Omental fat pad (tissue), 4 donors: ENCODE measurements around the gene CDK17. TPM values are rescaled to one million over a fixed set of nuclear protein-coding genes. Genes with fewer than 3 reads are reported as not detected.
A peak's percentile ranks its signal among the peaks of the same experiment; 100 is the strongest.

ENCODE experiments used
- ATAC-seq: fragments of 150-250 bp; one replicate; pipeline ENCODE4 v1.9.1; 2016; ENCODE audit warnings: mild to moderate bottlenecking, moderate library complexity; ENCODE audit not compliant: low FRiP score
- DNase-seq: peaks from one replicate; pipeline ENCODE4 v3.0.0-alpha.2; 2019; ENCODE audit warnings: low spot score
- total RNA-seq, 4 donors: library from RNA; depleted of rRNA; stranded (reverse); fragments of >200 nt; gene quantifications; one replicate each; pipeline ENCODE4 v1.1.0, GENCODE V29; 2016
- TF ChIP-seq, protein P1 (sequence below), 3 donors: fragments of 450-650 bp; IDR thresholded peaks; one replicate each; pipeline ENCODE4 v1.5.1; 2016 to 2017; ENCODE audit warnings: antibody characterized with exemption in 3 of 3, mild to moderate bottlenecking in 3 of 3, moderate library complexity in 2 of 3

CDK17 gene
- total RNA-seq, 4 donors from 2014 or later: 35.8 to 107 (median 100) TPM

GRCh38 chr12:96247563-96247962 lies 152.7 kb downstream of the CDK17 start:
- ATAC-seq (no peak), DNase-seq (no peak)
- TF ChIP-seq, protein P1, sequence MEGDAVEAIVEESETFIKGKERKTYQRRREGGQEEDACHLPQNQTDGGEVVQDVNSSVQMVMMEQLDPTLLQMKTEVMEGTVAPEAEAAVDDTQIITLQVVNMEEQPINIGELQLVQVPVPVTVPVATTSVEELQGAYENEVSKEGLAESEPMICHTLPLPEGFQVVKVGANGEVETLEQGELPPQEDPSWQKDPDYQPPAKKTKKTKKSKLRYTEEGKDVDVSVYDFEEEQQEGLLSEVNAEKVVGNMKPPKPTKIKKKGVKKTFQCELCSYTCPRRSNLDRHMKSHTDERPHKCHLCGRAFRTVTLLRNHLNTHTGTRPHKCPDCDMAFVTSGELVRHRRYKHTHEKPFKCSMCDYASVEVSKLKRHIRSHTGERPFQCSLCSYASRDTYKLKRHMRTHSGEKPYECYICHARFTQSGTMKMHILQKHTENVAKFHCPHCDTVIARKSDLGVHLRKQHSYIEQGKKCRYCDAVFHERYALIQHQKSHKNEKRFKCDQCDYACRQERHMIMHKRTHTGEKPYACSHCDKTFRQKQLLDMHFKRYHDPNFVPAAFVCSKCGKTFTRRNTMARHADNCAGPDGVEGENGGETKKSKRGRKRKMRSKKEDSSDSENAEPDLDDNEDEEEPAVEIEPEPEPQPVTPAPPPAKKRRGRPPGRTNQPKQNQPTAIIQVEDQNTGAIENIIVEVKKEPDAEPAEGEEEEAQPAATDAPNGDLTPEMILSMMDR (IDR thresholded peaks at IDR 0.05): no peak

DNA sequence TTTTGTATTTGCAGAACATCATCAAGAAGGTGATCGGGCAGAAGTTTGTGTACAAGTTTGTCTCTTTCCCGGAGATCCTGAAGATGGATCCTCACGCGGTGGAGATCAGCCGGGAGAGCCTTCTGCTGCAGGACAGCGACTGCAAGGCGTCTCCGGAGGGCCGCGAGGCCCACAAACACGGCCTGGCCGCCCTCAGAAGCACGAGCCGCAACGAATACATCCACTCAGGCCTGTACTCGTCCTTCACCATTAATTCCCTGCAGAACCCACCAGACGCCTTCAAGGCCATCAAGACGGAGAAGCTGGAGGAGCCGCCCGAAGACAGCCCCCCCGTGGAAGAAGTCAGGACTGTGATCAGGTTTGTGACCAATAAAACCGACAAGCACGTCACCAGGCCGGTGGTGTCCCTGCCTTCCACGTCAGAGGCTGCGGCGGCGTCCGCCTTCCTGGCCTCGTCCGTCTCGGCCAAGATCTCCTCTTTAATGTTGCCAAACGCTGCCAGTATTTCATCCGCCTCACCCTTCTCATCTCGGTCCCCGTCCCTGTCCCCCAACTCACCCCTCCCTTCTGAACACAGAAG lies 153.2 kb downstream of the CDK17 start:
- ATAC-seq: no peak
- TF ChIP-seq, protein P1 (IDR thresholded peaks at IDR 0.05): no peak
- DNase-seq: no peak

DNA sequence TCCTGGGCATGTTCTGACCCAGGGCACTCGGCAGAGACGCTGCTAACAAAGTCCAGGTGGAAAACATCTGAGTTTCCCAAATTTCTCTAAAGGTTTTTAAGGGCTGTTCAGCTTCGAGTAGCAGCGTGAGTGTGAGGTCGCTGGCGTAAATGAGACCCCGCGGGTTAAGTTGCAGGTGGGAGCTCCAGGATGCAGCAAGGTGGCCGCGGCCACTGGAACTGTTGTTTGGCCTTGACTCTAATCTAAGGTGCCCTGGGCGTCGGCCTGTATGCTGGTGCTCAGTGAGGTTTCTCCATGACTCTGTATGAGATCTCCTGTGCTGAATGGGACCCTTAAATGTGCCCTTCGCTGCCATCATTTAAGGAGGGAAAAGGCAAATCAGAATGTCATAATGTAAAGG lies 155.4 kb downstream of the CDK17 start:
- TF ChIP-seq, protein P1 (IDR thresholded peaks at IDR 0.05): no peak
- ATAC-seq: no peak
- DNase-seq: no peak

- no peak for ATAC-seq
- TF ChIP-seq, protein P1 (IDR thresholded peaks at IDR 0.05): no peak
- DNase-seq: no peak
Observed at GRCh38 chr12:96242597-96242996, 157.6 kb downstream of the CDK17 start.

GRCh38 chr12:96241846-96242256 lies 158.4 kb downstream of the CDK17 start:
- TF ChIP-seq, protein P1 (IDR thresholded peaks at IDR 0.05): peak in 1 of 3 donors; percentile 1
- ATAC-seq (peak; percentile 80), DNase-seq (no peak)

- no peak for DNase-seq
- peak; percentile 0 for ATAC-seq
- TF ChIP-seq, protein P1 (IDR thresholded peaks at IDR 0.05): no peak
Observed at GRCh38 chr12:96241431-96241830, 158.8 kb downstream of the CDK17 start.

- TF ChIP-seq, protein P1 (IDR thresholded peaks at IDR 0.05): no peak
- ATAC-seq (no peak), DNase-seq (no peak)
Observed at GRCh38 chr12:96240656-96241055, 159.6 kb downstream of the CDK17 start.
